DND-41 (cell line): Measurements from ENCODE around the gene SEMA7A.

ENCODE experiments used
- EZH2 ChIP-seq: IDR thresholded peaks from 3 replicates; pipeline ENCODE4 v1.6.1; 2012; ENCODE audit warnings: borderline replicate concordance, low read depth, mild to moderate bottlenecking, moderate library complexity, low read length, inconsistent platforms; ENCODE audit not compliant: severe bottlenecking
- TF ChIP-seq, protein P1 (sequence below): IDR thresholded peaks from 2 replicates; pipeline ENCODE4 v1.5.1; 2012; ENCODE audit warnings: borderline replicate concordance, low read length, moderate library complexity, mild to moderate bottlenecking; ENCODE audit not compliant: poor library complexity, severe bottlenecking; ENCODE audit errors: extremely low read depth

DNA sequence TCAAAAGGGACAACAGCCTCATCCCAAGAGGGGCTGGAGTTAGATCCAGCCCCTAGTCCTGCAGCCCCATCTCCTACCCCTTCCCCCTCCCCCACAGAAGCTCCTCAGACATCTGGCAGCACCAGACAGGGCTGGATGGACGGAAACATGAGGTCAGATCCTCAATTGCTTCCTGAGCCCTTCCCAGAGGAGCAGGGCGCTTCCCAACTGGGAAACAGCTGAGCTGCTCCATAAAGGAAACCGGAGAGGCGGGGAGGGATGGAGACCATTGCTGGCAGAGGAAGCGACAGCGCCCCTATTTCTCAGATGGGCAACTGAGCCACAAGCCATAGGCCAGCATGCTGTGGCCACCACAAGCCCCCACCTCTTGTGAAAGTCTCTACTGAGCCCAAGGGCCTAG is 48.0 kb downstream of the SEMA7A start:
- TF ChIP-seq, protein P1, sequence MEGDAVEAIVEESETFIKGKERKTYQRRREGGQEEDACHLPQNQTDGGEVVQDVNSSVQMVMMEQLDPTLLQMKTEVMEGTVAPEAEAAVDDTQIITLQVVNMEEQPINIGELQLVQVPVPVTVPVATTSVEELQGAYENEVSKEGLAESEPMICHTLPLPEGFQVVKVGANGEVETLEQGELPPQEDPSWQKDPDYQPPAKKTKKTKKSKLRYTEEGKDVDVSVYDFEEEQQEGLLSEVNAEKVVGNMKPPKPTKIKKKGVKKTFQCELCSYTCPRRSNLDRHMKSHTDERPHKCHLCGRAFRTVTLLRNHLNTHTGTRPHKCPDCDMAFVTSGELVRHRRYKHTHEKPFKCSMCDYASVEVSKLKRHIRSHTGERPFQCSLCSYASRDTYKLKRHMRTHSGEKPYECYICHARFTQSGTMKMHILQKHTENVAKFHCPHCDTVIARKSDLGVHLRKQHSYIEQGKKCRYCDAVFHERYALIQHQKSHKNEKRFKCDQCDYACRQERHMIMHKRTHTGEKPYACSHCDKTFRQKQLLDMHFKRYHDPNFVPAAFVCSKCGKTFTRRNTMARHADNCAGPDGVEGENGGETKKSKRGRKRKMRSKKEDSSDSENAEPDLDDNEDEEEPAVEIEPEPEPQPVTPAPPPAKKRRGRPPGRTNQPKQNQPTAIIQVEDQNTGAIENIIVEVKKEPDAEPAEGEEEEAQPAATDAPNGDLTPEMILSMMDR = no peak
- TF ChIP-seq EZH2 = no peak
